ENCODE measurements around the gene CSMD2. TPM values are rescaled to one million over a fixed set of nuclear protein-coding genes. Genes with fewer than 3 reads are reported as not detected.

Gene CSMD2
- total and polyA plus RNA-seq, 8 donors: 0.20 to 0.81 (median 0.47) TPM

DNA sequence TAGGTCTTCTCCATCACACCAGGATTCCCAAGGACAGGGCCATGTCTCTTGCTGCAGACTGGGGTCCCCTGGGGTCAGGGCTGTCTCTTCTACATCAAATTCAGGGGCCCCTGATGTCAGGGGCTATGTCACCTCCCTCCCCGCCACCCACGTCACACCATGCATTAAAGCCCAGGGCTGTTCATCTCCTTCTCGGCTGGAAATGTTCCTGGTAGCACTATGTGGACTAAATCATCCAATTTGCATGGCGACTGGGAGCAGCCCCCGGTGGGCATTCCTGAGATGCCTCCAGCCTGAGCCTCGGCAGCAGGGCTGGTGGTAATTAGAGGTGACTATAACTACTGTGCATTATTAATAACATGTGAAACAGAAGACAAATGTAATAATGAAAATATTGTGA, 452.8 kb downstream of the CSMD2 start:
- intact Hi-C loops (cut with DNase I): no loop called here
- Histone ChIP-seq H3K27me3 (peaks cover 0 to 37% of the 10 kb centered on the region in 2 donors), H3K36me3 (no peaks in the 10 kb centered on the region), H3K4me3 (no peak overlapping the region), H3K27ac (no peak overlapping the region), H3K9me3 (no peaks in the 10 kb centered on the region), H3K4me1 (no peaks in the 10 kb centered on the region)
- DNase-seq: no peak
- TF ChIP-seq, protein P1, sequence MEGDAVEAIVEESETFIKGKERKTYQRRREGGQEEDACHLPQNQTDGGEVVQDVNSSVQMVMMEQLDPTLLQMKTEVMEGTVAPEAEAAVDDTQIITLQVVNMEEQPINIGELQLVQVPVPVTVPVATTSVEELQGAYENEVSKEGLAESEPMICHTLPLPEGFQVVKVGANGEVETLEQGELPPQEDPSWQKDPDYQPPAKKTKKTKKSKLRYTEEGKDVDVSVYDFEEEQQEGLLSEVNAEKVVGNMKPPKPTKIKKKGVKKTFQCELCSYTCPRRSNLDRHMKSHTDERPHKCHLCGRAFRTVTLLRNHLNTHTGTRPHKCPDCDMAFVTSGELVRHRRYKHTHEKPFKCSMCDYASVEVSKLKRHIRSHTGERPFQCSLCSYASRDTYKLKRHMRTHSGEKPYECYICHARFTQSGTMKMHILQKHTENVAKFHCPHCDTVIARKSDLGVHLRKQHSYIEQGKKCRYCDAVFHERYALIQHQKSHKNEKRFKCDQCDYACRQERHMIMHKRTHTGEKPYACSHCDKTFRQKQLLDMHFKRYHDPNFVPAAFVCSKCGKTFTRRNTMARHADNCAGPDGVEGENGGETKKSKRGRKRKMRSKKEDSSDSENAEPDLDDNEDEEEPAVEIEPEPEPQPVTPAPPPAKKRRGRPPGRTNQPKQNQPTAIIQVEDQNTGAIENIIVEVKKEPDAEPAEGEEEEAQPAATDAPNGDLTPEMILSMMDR (IDR thresholded peaks at IDR 0.05): no peak
- no peak for ATAC-seq

DNA sequence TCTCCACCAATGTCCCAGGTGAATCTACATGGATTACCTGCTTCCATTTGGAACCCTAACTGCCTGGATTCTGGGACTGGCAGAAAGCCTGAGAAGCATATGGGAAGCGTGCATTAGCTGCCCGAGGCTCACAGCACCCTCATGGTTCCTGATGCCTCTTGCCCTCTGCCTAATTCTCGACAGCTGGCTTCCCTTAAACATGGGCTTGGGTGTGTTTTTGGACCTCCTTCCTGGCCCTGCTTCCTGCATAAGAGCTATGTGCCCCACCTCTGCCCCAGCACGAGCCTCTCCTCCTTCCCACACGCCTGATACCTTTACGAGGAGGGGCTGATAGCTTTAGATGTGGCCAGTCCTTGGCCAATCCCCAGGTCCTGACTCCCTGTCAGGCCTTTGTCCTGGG, 453.5 kb downstream of the CSMD2 start:
- ATAC-seq (no peak), DNase-seq (no peak)
- TF ChIP-seq, protein P1 (IDR thresholded peaks at IDR 0.05): no peak
- intact Hi-C loops (cut with DNase I): no loop called here
- no peaks in the 10 kb centered on the region for H3K36me3 ChIP-seq
- H3K4me3 ChIP-seq: no peak overlapping the region
- H3K27ac ChIP-seq: no peak overlapping the region
- no peaks in the 10 kb centered on the region for H3K4me1 ChIP-seq
- peaks cover 0 to 42% of the 10 kb centered on the region in 2 donors for H3K27me3 ChIP-seq
- no peaks in the 10 kb centered on the region for H3K9me3 ChIP-seq

DNA sequence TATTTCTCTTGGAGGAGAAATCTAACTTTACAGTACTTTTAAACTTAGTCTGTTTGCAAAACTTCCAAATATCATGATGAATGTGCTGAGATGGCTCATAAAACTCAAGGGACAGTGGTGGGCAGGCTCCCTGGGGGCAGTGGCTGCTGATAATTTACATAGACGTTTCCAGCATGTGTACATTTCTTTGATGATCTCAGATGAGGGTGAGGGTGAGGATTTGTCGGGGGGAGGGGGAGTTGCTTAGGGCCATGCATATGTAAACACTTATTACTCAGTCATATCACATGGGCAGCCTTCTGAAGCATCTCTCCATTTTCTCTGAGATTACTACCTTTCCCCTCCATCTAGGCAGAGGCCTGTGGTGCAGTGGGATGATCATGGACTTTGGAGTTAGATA, 454.1 kb downstream of the CSMD2 start:
- Histone ChIP-seq H3K4me1 (no peaks in the 10 kb centered on the region), H3K9me3 (no peaks in the 10 kb centered on the region), H3K4me3 (no peak overlapping the region), H3K27me3 (peaks cover 0 to 42% of the 10 kb centered on the region in 2 donors), H3K36me3 (no peaks in the 10 kb centered on the region), H3K27ac (no peak overlapping the region)
- intact Hi-C loops (cut with DNase I): no loop called here
- TF ChIP-seq, protein P1 (IDR thresholded peaks at IDR 0.05): no peak
- no peak for DNase-seq
- no peak for ATAC-seq

DNA sequence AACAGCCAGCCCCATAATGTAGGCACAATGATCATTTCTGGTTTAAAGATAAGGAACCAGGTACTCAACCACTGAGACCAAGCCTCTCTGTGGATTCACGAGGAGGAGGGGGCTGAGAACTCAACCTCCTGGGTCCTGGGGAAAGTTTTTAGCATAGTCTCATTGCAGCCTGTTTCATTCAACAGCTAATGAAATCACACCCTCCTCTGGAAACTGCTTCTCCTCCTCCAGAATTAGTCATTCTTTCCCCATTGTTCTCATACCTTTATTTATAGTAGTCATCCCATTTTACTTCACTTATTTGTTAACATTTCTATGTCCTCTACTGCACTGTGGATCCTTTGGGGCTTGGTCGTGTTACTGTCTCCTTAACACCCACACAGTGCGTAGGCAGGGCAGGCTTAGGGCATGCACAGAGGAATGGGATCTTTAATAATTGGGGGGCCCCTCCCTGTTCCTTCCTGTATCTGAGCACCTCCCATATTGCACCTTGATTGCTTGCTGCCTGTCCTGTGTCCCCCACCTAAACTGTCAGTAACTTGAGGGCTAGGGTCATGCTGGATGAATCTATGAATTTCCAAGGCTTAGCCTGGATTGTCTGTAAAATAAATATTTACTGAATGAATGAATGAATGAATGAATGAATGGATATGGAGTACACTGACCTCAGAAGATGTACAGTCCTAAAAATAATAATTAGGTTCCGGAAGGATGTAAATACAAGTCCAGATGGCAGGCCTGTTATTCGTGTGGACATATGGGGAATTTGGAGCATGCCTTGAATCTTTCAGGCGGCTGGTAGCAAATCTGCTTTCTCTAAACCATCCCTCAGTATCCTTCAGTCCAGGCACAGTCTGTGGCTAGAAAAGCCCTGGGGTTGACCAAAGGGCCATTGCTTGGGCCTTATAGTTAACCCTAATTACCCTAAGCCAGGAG, 455.0 kb downstream of the CSMD2 start:
- Histone ChIP-seq H3K27ac (no peak overlapping the region), H3K4me3 (no peak overlapping the region), H3K9me3 (no peaks in the 10 kb centered on the region), H3K36me3 (no peaks in the 10 kb centered on the region), H3K27me3 (peaks cover 0 to 43% of the 10 kb centered on the region in 2 donors), H3K4me1 (no peaks in the 10 kb centered on the region)
- intact Hi-C loops (cut with DNase I): no loop called here
- TF ChIP-seq, protein P1 (IDR thresholded peaks at IDR 0.05): no peak
- DNase-seq (no peak), ATAC-seq (no peak)

DNA sequence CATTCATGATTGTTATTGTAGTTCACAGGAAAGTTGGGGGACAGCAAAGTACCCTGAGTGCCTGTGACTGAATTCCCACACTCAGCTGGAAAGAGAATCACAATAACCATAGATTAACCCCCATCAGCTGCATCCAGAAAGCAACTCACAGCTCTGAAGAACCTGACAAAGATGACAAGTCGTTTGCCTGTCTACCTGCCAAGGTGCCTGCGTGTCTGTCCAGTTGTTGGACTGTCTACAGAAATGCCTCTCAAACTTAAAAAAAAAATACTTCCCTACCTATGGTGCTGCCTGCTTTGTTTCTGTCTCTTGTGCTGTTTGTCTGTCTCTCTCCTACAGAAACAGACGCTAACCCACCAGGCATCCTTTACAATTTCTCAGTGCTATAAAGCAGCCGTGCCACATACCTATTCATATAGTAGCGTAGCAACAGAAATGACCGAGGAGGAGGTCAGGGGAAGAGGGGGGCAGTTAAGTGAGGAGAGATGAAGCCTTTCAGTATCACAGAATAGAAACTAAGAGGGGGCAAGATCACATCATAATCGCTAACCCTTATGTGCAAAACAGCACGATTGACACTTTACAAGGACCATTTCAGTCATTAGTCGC, 455.8 kb downstream of the CSMD2 start:
- intact Hi-C loops (cut with DNase I): no loop called here
- Histone ChIP-seq H3K27ac (no peak overlapping the region), H3K9me3 (no peaks in the 10 kb centered on the region), H3K4me3 (no peak overlapping the region), H3K4me1 (no peaks in the 10 kb centered on the region), H3K36me3 (no peaks in the 10 kb centered on the region), H3K27me3 (peaks cover 0 to 35% of the 10 kb centered on the region in 2 donors)
- TF ChIP-seq, protein P1 (IDR thresholded peaks at IDR 0.05): no peak
- DNase-seq (no peak), ATAC-seq (no peak)
